HAP-1 (cell line): ENCODE data around the gene NXN.
"Not testable (repeated sequence)": the region's sequence is repeated elsewhere in the genome, so short reads cannot be mapped to it uniquely, and the experiment has no call there.

ENCODE experiments used
- DNase-seq, 2 experiments: peaks; one replicate each; pipeline ENCODE4 v3.0.0-alpha.2; 2016 to 2020; ENCODE audit warnings: low spot score in 2 of 2
- H3K27me3 ChIP-seq: fragments of 250-450 bp; sonication (Bioruptor Pico); 2 replicates; pipeline ENCODE4 v1.5.1; 2020; ENCODE audit warnings: low read depth, mild to moderate bottlenecking, moderate library complexity
- H3K36me3 ChIP-seq: fragments of 250-450 bp; sonication (Bioruptor Pico); replicated peaks from 2 replicates; pipeline ENCODE4 v1.5.1; 2020; ENCODE audit warnings: mild to moderate bottlenecking
- H3K4me1 ChIP-seq: fragments of 250-450 bp; sonication (Bioruptor Pico); 2 replicates; pipeline ENCODE4 v1.5.1; 2020; ENCODE audit warnings: mild to moderate bottlenecking
- H3K4me3 ChIP-seq: fragments of 250-450 bp; sonication (Bioruptor Pico); 2 replicates; pipeline ENCODE4 v1.5.1; 2020; ENCODE audit warnings: mild to moderate bottlenecking, moderate library complexity
- H3K9me3 ChIP-seq: fragments of 250-450 bp; sonication (Bioruptor Pico); 2 replicates; pipeline ENCODE4 v1.5.1; 2020; ENCODE audit warnings: mild to moderate bottlenecking, moderate library complexity
- in situ Hi-C: fragments of 300-500 bp; cut with MboI; formaldehyde crosslinking; loops from 3 replicates; pipeline ENCODE4 v1.14.3; 2020; ENCODE audit warnings: low sequenced_read_pairs, inconsistent platforms, mixed read lengths

Gene NXN

DNA sequence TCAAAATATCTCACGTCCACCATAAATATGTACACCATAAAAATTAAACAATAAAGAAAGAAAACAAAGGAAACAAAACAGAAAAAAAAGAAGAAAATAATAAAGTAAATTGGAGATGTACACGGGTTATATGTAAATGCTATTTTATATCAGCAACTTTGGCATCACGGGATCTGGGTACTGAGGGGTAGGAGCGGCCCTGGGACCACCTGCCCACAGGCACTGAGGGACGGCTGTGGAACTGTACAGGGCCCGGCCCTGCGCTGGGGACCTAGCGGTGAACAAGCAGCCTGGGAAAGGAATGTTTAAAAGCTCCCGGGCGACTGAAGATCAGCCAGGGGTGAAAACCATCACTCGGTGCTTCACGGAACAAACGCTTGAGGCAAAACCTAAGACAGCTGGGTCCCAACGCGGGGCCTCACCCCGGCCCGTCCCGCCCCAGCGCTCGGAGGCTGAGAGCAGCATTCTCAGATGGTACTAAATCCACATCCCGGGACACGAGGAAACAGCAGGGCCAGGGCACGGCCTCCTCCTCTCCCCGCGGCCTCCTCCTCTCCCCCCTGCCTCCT is 31.2 kb downstream of the NXN start:
- no peaks in the 10 kb centered on the region for H3K9me3 ChIP-seq
- in situ Hi-C loops = no loop called here
- peaks cover 11% of the 10 kb centered on the region for H3K4me1 ChIP-seq
- no peak overlapping the region for H3K4me3 ChIP-seq
- H3K36me3 ChIP-seq = no peaks in the 10 kb centered on the region
- H3K27me3 ChIP-seq = no peaks in the 10 kb centered on the region
- DNase-seq = peak in 1 of 2 experiments; percentile 60

GRCh38 chr17:946510-947236 is 32.9 kb downstream of the NXN start:
- peaks cover 9% of the 10 kb centered on the region for H3K4me1 ChIP-seq
- H3K4me3 ChIP-seq = no peak overlapping the region
- H3K9me3 ChIP-seq = no peaks in the 10 kb centered on the region
- no peaks in the 10 kb centered on the region for H3K27me3 ChIP-seq
- in situ Hi-C loops = no loop called here
- no peak for DNase-seq
- no peaks in the 10 kb centered on the region for H3K36me3 ChIP-seq

GRCh38 chr17:945672-946071 is 33.9 kb downstream of the NXN start:
- H3K4me1 ChIP-seq = peaks cover 6% of the 10 kb centered on the region
- no peak overlapping the region for H3K4me3 ChIP-seq
- no peaks in the 10 kb centered on the region for H3K9me3 ChIP-seq
- no peaks in the 10 kb centered on the region for H3K36me3 ChIP-seq
- H3K27me3 ChIP-seq = no peaks in the 10 kb centered on the region
- in situ Hi-C loops = no loop called here
- DNase-seq = no peak

DNA sequence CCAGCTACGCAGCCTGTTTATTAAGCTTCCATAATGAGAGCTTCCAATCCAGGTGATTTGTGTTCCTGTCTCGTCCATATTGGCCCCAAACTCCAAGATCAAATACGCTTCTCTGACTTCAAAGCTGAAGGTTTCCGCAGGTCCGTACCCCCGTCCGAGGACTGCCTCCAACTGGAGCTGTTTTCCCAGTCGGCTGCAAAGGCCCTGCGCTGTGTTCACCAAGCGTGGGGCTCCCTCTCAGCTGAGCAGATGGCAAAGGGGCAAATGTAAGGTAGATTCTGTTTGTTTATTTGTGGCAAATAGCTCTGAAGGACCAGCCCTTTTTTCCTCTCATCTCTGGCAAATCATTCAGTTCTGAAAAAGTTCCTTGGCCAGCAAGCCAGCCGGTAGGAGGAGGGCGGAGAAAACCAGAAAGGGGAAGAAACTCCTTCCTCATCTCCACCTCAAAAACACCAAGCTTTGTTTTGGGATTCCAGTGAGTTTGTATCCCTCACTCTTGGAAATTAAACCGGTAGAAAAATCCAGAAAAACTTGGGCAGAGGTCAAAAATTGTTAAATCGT is 35.2 kb downstream of the NXN start:
- H3K36me3 ChIP-seq = no peaks in the 10 kb centered on the region
- H3K27me3 ChIP-seq = no peaks in the 10 kb centered on the region
- no peak for DNase-seq
- H3K9me3 ChIP-seq = no peaks in the 10 kb centered on the region
- no peaks in the 10 kb centered on the region for H3K4me1 ChIP-seq
- no peak overlapping the region for H3K4me3 ChIP-seq
- in situ Hi-C loops = no loop called here

DNA sequence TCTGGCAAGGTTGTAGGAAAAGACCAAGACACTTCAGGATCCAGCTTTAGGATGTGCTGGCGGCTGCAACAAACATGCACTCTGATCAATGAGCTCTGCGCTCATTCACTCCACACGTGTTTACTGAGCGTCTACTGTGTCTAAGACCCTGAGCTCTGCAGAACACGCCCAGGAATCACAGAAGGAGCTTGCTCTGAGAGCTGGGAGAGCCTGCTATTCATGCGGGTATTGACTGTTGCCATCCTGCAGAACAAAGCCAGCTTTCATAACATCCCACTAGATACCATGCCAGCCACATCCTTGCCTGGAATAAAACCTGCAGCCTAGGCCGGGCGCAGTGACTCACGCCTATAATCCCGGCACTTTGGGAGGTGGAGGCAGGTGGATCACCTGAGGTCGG is 44.1 kb downstream of the NXN start:
- H3K4me1 ChIP-seq = no peaks in the 10 kb centered on the region

DNA sequence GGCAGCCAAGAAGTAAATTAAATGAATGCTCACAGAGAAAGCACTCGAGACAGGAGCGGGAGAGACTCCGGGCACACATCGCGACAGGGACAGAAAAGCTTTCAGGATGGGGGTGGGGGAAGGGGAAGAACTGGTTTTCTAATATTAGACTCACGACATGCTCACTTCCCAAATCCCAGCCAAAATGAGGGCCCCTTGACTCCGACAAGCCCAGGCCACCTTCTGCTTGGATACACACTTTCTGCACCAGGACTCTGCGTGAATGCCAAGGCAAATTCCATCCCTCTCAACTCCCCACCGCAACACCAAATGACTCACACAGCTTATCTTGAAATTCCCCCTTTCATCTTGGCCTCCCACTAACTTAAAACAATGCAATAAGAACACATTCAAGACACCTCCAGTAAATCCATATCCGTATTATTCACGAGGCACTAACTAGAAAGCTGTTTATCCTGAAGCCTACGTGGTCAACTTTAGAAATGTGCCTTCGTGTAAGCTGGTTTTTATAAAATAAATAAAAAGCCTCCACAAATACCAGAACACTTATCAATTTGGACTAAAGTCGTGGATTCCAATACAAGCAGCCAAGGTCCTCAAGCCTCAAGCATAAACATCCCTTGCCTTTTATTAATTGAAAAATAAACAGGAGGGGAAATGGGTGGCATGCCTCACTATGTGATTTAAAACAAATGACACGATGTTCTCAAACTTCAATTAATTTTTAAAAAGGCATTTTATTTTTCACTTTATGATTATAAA is 46.1 kb downstream of the NXN start:
- H3K36me3 ChIP-seq = peaks cover 4% of the 10 kb centered on the region
- DNase-seq = no peak
- in situ Hi-C loops = no loop called here
- no peak overlapping the region for H3K4me3 ChIP-seq
- H3K4me1 ChIP-seq = no peaks in the 10 kb centered on the region
- no peaks in the 10 kb centered on the region for H3K9me3 ChIP-seq
- H3K27me3 ChIP-seq = no peaks in the 10 kb centered on the region

More for the DNA sequence above, 44.1 kb downstream of the NXN start:
- Histone ChIP-seq H3K36me3 (no peaks in the 10 kb centered on the region; the same call in 1 of the 2 replicates), H3K4me3 (no peak overlapping the region), H3K9me3 (no peaks in the 10 kb centered on the region), H3K27me3 (no peaks in the 10 kb centered on the region)
- no peak for DNase-seq
- in situ Hi-C loops = no loop called here

DNA sequence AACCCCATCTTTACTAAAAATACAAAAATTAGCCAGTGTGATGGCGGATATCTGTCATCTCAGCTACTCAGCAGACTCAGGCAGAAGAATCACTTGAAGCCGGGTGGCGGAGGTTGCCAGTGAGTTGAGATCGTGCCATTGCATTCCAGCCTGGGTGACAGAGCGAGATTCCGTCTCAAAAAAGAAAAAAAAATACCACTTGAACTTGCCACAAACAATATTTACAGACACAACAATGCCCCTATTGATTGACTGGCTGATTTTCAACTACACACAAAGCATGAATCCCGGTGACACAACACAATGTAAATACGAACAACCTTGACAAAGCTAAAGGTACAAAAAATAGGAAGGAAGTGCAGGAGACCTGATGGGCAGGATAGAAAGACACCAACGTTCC is 49.3 kb downstream of the NXN start:
- H3K36me3 ChIP-seq = peaks cover 4% of the 10 kb centered on the region
- no peaks in the 10 kb centered on the region for H3K27me3 ChIP-seq
- H3K4me1 ChIP-seq = peaks cover 9% of the 10 kb centered on the region
- H3K9me3 ChIP-seq = no peaks in the 10 kb centered on the region
- in situ Hi-C loops = no loop called here
- H3K4me3 ChIP-seq = no peak overlapping the region
- no peak for DNase-seq

- DNase-seq = no peak
- H3K4me3 ChIP-seq = no peak overlapping the region
- no peaks in the 10 kb centered on the region for H3K9me3 ChIP-seq
- peaks cover 9% of the 10 kb centered on the region for H3K4me1 ChIP-seq
- no peaks in the 10 kb centered on the region for H3K27me3 ChIP-seq
- peaks cover 4% of the 10 kb centered on the region for H3K36me3 ChIP-seq
- in situ Hi-C loops = no loop called here
Observed at GRCh38 chr17:929586-929985, 50.0 kb downstream of the NXN start.

DNA sequence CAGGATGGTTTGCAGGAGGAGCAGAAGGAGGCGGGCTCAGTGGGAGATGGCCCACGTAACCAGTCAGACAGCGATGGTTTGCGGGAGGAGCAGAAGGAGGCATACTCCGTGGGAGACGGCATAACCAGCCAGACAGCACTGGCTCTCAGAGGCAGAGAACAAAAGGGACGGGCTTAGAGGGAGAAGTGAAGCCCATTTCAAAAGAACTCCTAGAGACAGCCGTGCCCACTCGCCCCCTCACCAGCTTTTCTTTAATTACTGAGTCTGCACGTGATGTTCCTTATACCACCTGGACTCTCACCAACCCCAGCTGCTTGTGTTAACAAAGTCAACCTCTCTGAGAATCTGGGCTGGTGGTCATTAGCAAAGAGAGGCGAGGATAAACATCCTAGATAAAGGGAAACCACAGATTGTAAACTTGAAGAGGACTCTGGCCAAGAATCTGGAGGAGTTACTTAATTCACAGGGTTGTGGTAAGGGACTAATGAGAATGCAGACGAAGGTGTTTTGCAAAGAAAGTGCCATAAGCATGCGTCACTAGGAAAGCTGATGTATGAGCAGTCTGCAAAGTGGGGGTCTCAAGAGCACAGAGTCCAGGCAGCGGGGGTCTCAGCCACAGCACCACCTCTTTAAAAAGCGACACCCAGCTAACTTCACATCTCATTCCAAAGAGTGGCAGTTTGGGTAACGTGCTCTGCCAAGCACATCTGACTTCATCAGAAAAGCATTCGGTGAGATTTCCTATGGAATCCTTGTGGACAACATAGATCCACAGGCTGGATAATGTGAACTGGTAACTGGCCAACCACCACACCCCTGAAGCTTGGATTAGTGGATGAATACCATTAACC is 51.7 kb downstream of the NXN start:
- Histone ChIP-seq H3K9me3 (no peaks in the 10 kb centered on the region), H3K4me1 (peaks cover 9% of the 10 kb centered on the region), H3K36me3 (peaks cover 4% of the 10 kb centered on the region), H3K27me3 (no peaks in the 10 kb centered on the region), H3K4me3 (no peak overlapping the region)
- peak in 1 of 2 experiments; percentile 41 for DNase-seq
- in situ Hi-C loops = no loop called here

- DNase-seq = no peak
- Histone ChIP-seq H3K27me3 (no peaks in the 10 kb centered on the region), H3K9me3 (no peaks in the 10 kb centered on the region), H3K4me1 (peaks cover 9% of the 10 kb centered on the region), H3K36me3 (peaks cover 4% of the 10 kb centered on the region), H3K4me3 (no peak overlapping the region)
- in situ Hi-C loops = no loop called here
Observed at GRCh38 chr17:925817-926216, 53.8 kb downstream of the NXN start.

GRCh38 chr17:924711-925475 is 54.7 kb downstream of the NXN start:
- Histone ChIP-seq H3K27me3 (no peaks in the 10 kb centered on the region), H3K4me1 (peaks cover 9% of the 10 kb centered on the region), H3K36me3 (peaks cover 4% of the 10 kb centered on the region), H3K9me3 (no peaks in the 10 kb centered on the region), H3K4me3 (no peak overlapping the region)
- in situ Hi-C loops = no loop called here
- no peak for DNase-seq

GRCh38 chr17:924306-924705 is 55.3 kb downstream of the NXN start:
- H3K27me3 ChIP-seq, DNase-seq, H3K36me3 ChIP-seq, H3K9me3 ChIP-seq, H3K4me1 ChIP-seq, H3K4me3 ChIP-seq, in situ Hi-C loops: not testable (repeated sequence)

GRCh38 chr17:923633-924032 is 55.9 kb downstream of the NXN start:
- in situ Hi-C loops = no loop called here
- Histone ChIP-seq H3K36me3 (no peaks in the 10 kb centered on the region; the same call in 1 of the 2 replicates), H3K27me3 (no peaks in the 10 kb centered on the region), H3K9me3 (no peaks in the 10 kb centered on the region), H3K4me1 (peaks cover 9% of the 10 kb centered on the region), H3K4me3 (no peak overlapping the region)
- no peak for DNase-seq
